GM23338 (cell line): ENCODE measurements around the gene CXorf49B. TPM values are rescaled to one million over a fixed set of nuclear protein-coding genes. Genes with fewer than 3 reads are reported as not detected.
A peak's percentile ranks its signal among the peaks of the same experiment; 100 is the strongest.
"Not testable (repeated sequence)": the region's sequence is repeated elsewhere in the genome, so short reads cannot be mapped to it uniquely, and the experiment has no call there.

Source experiments
- ATAC-seq: fragments of 200-7000 bp; cut with Tn5 transposase; 3 replicates; pipeline ENCODE4 v1.9.1; 2020
- DNase-seq: peaks from one replicate; pipeline ENCODE4 v3.0.0-alpha.2; 2015; ENCODE audit warnings: low spot score
- H2AFZ ChIP-seq: fragments of 200-600 bp; sonication (generic); 2 replicates; pipeline ENCODE4 v1.8.0; 2016; ENCODE audit warnings: antibody characterized with exemption, mild to moderate bottlenecking, moderate library complexity
- H3F3A ChIP-seq: fragments of 200-600 bp; sonication (generic); replicated peaks from 2 replicates; pipeline ENCODE4 v1.8.0; 2017; ENCODE audit warnings: antibody characterized with exemption, mixed run types, low read depth
- H3K27ac ChIP-seq: fragments of 200-600 bp; sonication (generic); 2 replicates; pipeline ENCODE4 v1.6.1; 2016; ENCODE audit warnings: low read depth
- H3K27me3 ChIP-seq: fragments of 200-600 bp; sonication (generic); 2 replicates; pipeline ENCODE4 v1.8.0; 2016; ENCODE audit warnings: mild to moderate bottlenecking, mixed run types, moderate library complexity; ENCODE audit not compliant: insufficient read depth
- H3K36me3 ChIP-seq: fragments of 200-600 bp; sonication (generic); 2 replicates; pipeline ENCODE4 v1.8.0; 2016; ENCODE audit warnings: mild to moderate bottlenecking; ENCODE audit not compliant: insufficient read depth
- H3K4me1 ChIP-seq: fragments of 200-600 bp; sonication (generic); 2 replicates; pipeline ENCODE4 v1.8.0; 2016; ENCODE audit warnings: mild to moderate bottlenecking, moderate library complexity; ENCODE audit not compliant: insufficient read depth
- H3K4me2 ChIP-seq: fragments of 200-600 bp; sonication (generic); 2 replicates; pipeline ENCODE4 v1.7.1; 2017; ENCODE audit warnings: mixed run types
- H3K4me3 ChIP-seq: fragments of 200-600 bp; sonication (generic); 2 replicates; pipeline ENCODE4 v1.6.1; 2016; ENCODE audit warnings: mixed run types
- H3K79me2 ChIP-seq: fragments of 200-600 bp; sonication (generic); replicated peaks from 2 replicates; pipeline ENCODE4 v1.8.0; 2017; ENCODE audit warnings: mild to moderate bottlenecking; ENCODE audit not compliant: insufficient read depth
- H3K9me2 ChIP-seq: fragments of 200-600 bp; sonication (generic); 2 replicates; pipeline ENCODE4 v1.8.0; 2017; ENCODE audit not compliant: insufficient read depth
- H4K20me1 ChIP-seq: fragments of 200-600 bp; sonication (generic); replicated peaks from 2 replicates; pipeline ENCODE4 v1.8.0; 2017; ENCODE audit warnings: mild to moderate bottlenecking; ENCODE audit not compliant: insufficient read depth
- H3K27ac Mint-ChIP-seq: 2 replicates; pipeline ENCODE4 v1.8.0; 2020; ENCODE audit warnings: inconsistent platforms, mild to moderate bottlenecking, moderate library complexity, mixed read lengths
- H3K27me3 Mint-ChIP-seq: 3 replicates; pipeline ENCODE4 v1.8.0; 2022; ENCODE audit warnings: low read depth, mild to moderate bottlenecking, moderate library complexity, mixed read lengths, inconsistent platforms; ENCODE audit not compliant: insufficient read depth, poor library complexity
- H3K36me3 Mint-ChIP-seq: 3 replicates; pipeline ENCODE4 v1.8.0; 2021; ENCODE audit warnings: low read depth, mild to moderate bottlenecking, inconsistent platforms, moderate library complexity, mixed read lengths
- H3K4me1 Mint-ChIP-seq: 3 replicates; pipeline ENCODE4 v1.8.0; 2020; ENCODE audit warnings: mild to moderate bottlenecking, inconsistent platforms, mixed read lengths
- H3K4me3 Mint-ChIP-seq: 3 replicates; pipeline ENCODE4 v1.8.0; 2021; ENCODE audit warnings: moderate library complexity, mild to moderate bottlenecking, inconsistent platforms, mixed read lengths
- H3K9me3 Mint-ChIP-seq: 3 replicates; pipeline ENCODE4 v1.8.0; 2020; ENCODE audit warnings: moderate library complexity, mild to moderate bottlenecking, inconsistent platforms, mixed read lengths
- polyA plus RNA-seq: library from polyadenylated mRNA; unstranded; fragments of >200 nt; fragmentation: Nextera tagmentation; extraction: Ambion mirVana; gene quantifications from 2 replicates; pipeline ENCODE4 v1.2.1, GENCODE V29; 2016
- total RNA-seq: library from RNA; depleted of rRNA; stranded (reverse); fragments of >200 nt; shearing (Covaris generic); gene quantifications from 2 replicates; pipeline ENCODE4 v1.2.3, GENCODE V29; 2014

The CXorf49B gene
- total and polyA plus RNA-seq, 2 experiments from 2014 or later = not detected

- H2AFZ ChIP-seq, H3K27ac Mint-ChIP-seq, H3F3A ChIP-seq, H4K20me1 ChIP-seq, H3K4me1 ChIP-seq, H3K36me3 Mint-ChIP-seq, H3K79me2 ChIP-seq, ATAC-seq, H3K4me2 ChIP-seq, H3K9me3 Mint-ChIP-seq, H3K36me3 ChIP-seq, H3K27ac ChIP-seq, H3K4me3 Mint-ChIP-seq, DNase-seq, H3K9me2 ChIP-seq, H3K4me1 Mint-ChIP-seq, H3K27me3 Mint-ChIP-seq, H3K27me3 ChIP-seq, H3K4me3 ChIP-seq: not testable (repeated sequence)
Measured at GRCh38 chrX:71720289-71720886, 42.8 kb upstream of the CXorf49B start.

GRCh38 chrX:71760688-71761281, 2.4 kb upstream of the CXorf49B start:
- not testable (repeated sequence) for DNase-seq, H3K27ac Mint-ChIP-seq, H3K9me3 Mint-ChIP-seq, H3K36me3 ChIP-seq, ATAC-seq, H3K36me3 Mint-ChIP-seq, H3K4me1 ChIP-seq, H2AFZ ChIP-seq, H3K4me3 Mint-ChIP-seq, H3K79me2 ChIP-seq, H3K27me3 ChIP-seq, H3K27ac ChIP-seq, H3K4me1 Mint-ChIP-seq, H3K9me2 ChIP-seq, H3K4me2 ChIP-seq, H3F3A ChIP-seq, H3K27me3 Mint-ChIP-seq, H3K4me3 ChIP-seq, H4K20me1 ChIP-seq

GRCh38 chrX:71764832-71765231, 1.7 kb downstream of the CXorf49B start:
- not testable (repeated sequence) for H2AFZ ChIP-seq

GRCh38 chrX:71765613-71766012, 2.5 kb downstream of the CXorf49B start:
- H3K27me3 ChIP-seq, DNase-seq, H3K9me3 Mint-ChIP-seq, H3K4me1 ChIP-seq, H3K9me2 ChIP-seq, H3K36me3 ChIP-seq, H3K4me1 Mint-ChIP-seq, H3K36me3 Mint-ChIP-seq, H3K27me3 Mint-ChIP-seq, H3K27ac Mint-ChIP-seq, H3F3A ChIP-seq, H3K27ac ChIP-seq, H3K4me2 ChIP-seq, H3K4me3 ChIP-seq, H2AFZ ChIP-seq, H4K20me1 ChIP-seq, H3K79me2 ChIP-seq, H3K4me3 Mint-ChIP-seq: not testable (repeated sequence)
- peak; percentile 91 for ATAC-seq

More at GRCh38 chrX:71764832-71765231, 1.7 kb downstream of the CXorf49B start:
- H3K4me3 Mint-ChIP-seq, H3K9me3 Mint-ChIP-seq, H3F3A ChIP-seq, H3K79me2 ChIP-seq, DNase-seq, ATAC-seq, H3K4me1 ChIP-seq, H3K27ac ChIP-seq, H3K36me3 Mint-ChIP-seq, H3K36me3 ChIP-seq, H3K4me2 ChIP-seq, H3K9me2 ChIP-seq, H4K20me1 ChIP-seq, H3K27me3 Mint-ChIP-seq, H3K4me3 ChIP-seq, H3K27ac Mint-ChIP-seq, H3K27me3 ChIP-seq, H3K4me1 Mint-ChIP-seq: not testable (repeated sequence)

- H3K9me2 ChIP-seq, H3K27me3 Mint-ChIP-seq, H3K36me3 Mint-ChIP-seq, H3K4me1 ChIP-seq, H3K9me3 Mint-ChIP-seq, H3K4me3 ChIP-seq, H3K79me2 ChIP-seq, H3K4me3 Mint-ChIP-seq, H3K27ac Mint-ChIP-seq, DNase-seq, H2AFZ ChIP-seq, H3K27me3 ChIP-seq, H3K36me3 ChIP-seq, H4K20me1 ChIP-seq, H3F3A ChIP-seq, H3K27ac ChIP-seq, ATAC-seq, H3K4me2 ChIP-seq, H3K4me1 Mint-ChIP-seq: not testable (repeated sequence)
Measured at GRCh38 chrX:71767134-71767533, 4.0 kb downstream of the CXorf49B start.

GRCh38 chrX:71778322-71778721, 15.2 kb downstream of the CXorf49B start:
- not testable (repeated sequence) for H3K9me3 Mint-ChIP-seq, H3K79me2 ChIP-seq, H3K27me3 ChIP-seq, H3K4me3 ChIP-seq, H3K27ac Mint-ChIP-seq, H3K4me1 Mint-ChIP-seq, H4K20me1 ChIP-seq, H3K4me1 ChIP-seq, H3K4me2 ChIP-seq, H3F3A ChIP-seq, H3K9me2 ChIP-seq, H3K27me3 Mint-ChIP-seq, DNase-seq, H2AFZ ChIP-seq, H3K36me3 Mint-ChIP-seq, H3K27ac ChIP-seq, H3K4me3 Mint-ChIP-seq, H3K36me3 ChIP-seq
- ATAC-seq = peak; percentile 69
